ENCODE data around the gene FCSK.
"Not testable (repeated sequence)": the region's sequence is repeated elsewhere in the genome, so short reads cannot be mapped to it uniquely, and the experiment has no call there.

The FCSK gene

GRCh38 chr16:70442344-70442743 is 12.1 kb upstream of the FCSK start:
- H3K27me3 ChIP-seq (replicated peaks; ENCODE audit: control insufficient read depth, insufficient read depth, low read length): no peaks in the 10 kb centered on the region
- DNase-seq (ENCODE audit: low read depth): no peak
- no peak overlapping the region for H3K4me3 ChIP-seq (ENCODE audit: low read length)
- no peaks in the 10 kb centered on the region for H3K36me3 ChIP-seq (ENCODE audit: control insufficient read depth, insufficient read depth, low read length, severe bottlenecking)
- H3K4me1 ChIP-seq (ENCODE audit: control insufficient read depth, insufficient read depth, low read length): peaks cover 15% of the 10 kb centered on the region
- H3K9ac ChIP-seq (ENCODE audit: low read length): no peak overlapping the region
- no peaks in the 10 kb centered on the region for H3K9me3 ChIP-seq (ENCODE audit: control insufficient read depth, low read length)

- Histone ChIP-seq H3K4me3 (ENCODE audit: low read length) (no peak overlapping the region), H3K9me3 (ENCODE audit: control insufficient read depth, low read length) (no peaks in the 10 kb centered on the region), H3K36me3 (ENCODE audit: control insufficient read depth, insufficient read depth, low read length, severe bottlenecking) (no peaks in the 10 kb centered on the region), H3K9ac (ENCODE audit: low read length) (peak overlapping the region; percentile 18), H3K4me1 (ENCODE audit: control insufficient read depth, insufficient read depth, low read length) (peaks cover 5% of the 10 kb centered on the region), H3K27me3 (replicated peaks; ENCODE audit: control insufficient read depth, insufficient read depth, low read length) (no peaks in the 10 kb centered on the region)
- no peak for DNase-seq (ENCODE audit: low read depth)
Measured at GRCh38 chr16:70444249-70445063, 9.9 kb upstream of the FCSK start.

- DNase-seq (ENCODE audit: low read depth): no peak
- peaks cover 5% of the 10 kb centered on the region for H3K4me1 ChIP-seq (ENCODE audit: control insufficient read depth, insufficient read depth, low read length)
- no peaks in the 10 kb centered on the region for H3K9me3 ChIP-seq (ENCODE audit: control insufficient read depth, low read length)
- no peak overlapping the region for H3K9ac ChIP-seq (ENCODE audit: low read length)
- H3K4me3 ChIP-seq (ENCODE audit: low read length): no peak overlapping the region
- no peaks in the 10 kb centered on the region for H3K27me3 ChIP-seq (replicated peaks; ENCODE audit: control insufficient read depth, insufficient read depth, low read length)
- no peaks in the 10 kb centered on the region for H3K36me3 ChIP-seq (ENCODE audit: control insufficient read depth, insufficient read depth, low read length, severe bottlenecking)
Measured at GRCh38 chr16:70448075-70448474, 6.3 kb upstream of the FCSK start.

GRCh38 chr16:70450142-70451003 is 4.0 kb upstream of the FCSK start:
- H3K9me3 ChIP-seq (ENCODE audit: control insufficient read depth, low read length); H3K9ac ChIP-seq (ENCODE audit: low read length); H3K27me3 ChIP-seq (replicated peaks; ENCODE audit: control insufficient read depth, insufficient read depth, low read length); H3K4me1 ChIP-seq (ENCODE audit: control insufficient read depth, insufficient read depth, low read length); DNase-seq (ENCODE audit: low read depth); H3K4me3 ChIP-seq (ENCODE audit: low read length); H3K36me3 ChIP-seq (ENCODE audit: control insufficient read depth, insufficient read depth, low read length, severe bottlenecking): not testable (repeated sequence)

GRCh38 chr16:70451004-70451340 is 3.4 kb upstream of the FCSK start:
- not testable (repeated sequence) for H3K36me3 ChIP-seq (ENCODE audit: control insufficient read depth, insufficient read depth, low read length, severe bottlenecking); DNase-seq (ENCODE audit: low read depth); H3K4me1 ChIP-seq (ENCODE audit: control insufficient read depth, insufficient read depth, low read length); H3K9ac ChIP-seq (ENCODE audit: low read length); H3K4me3 ChIP-seq (ENCODE audit: low read length); H3K27me3 ChIP-seq (replicated peaks; ENCODE audit: control insufficient read depth, insufficient read depth, low read length); H3K9me3 ChIP-seq (ENCODE audit: control insufficient read depth, low read length)

- no peak for DNase-seq (ENCODE audit: low read depth)
- no peaks in the 10 kb centered on the region for H3K36me3 ChIP-seq (ENCODE audit: control insufficient read depth, insufficient read depth, low read length, severe bottlenecking)
- H3K4me1 ChIP-seq (ENCODE audit: control insufficient read depth, insufficient read depth, low read length): peaks cover 5% of the 10 kb centered on the region
- H3K9me3 ChIP-seq (ENCODE audit: control insufficient read depth, low read length): no peaks in the 10 kb centered on the region
- peak overlapping the region; percentile 95 for H3K9ac ChIP-seq (ENCODE audit: low read length)
- peak overlapping the region; percentile 96 for H3K4me3 ChIP-seq (ENCODE audit: low read length)
- no peaks in the 10 kb centered on the region for H3K27me3 ChIP-seq (replicated peaks; ENCODE audit: control insufficient read depth, insufficient read depth, low read length)
Measured at GRCh38 chr16:70453117-70453891, 1.1 kb upstream of the FCSK start.

- H3K4me3 ChIP-seq (ENCODE audit: low read length): peak overlapping the region; percentile 96
- H3K36me3 ChIP-seq (ENCODE audit: control insufficient read depth, insufficient read depth, low read length, severe bottlenecking): no peaks in the 10 kb centered on the region
- peak; percentile 71 for DNase-seq (ENCODE audit: low read depth)
- peak overlapping the region; percentile 95 for H3K9ac ChIP-seq (ENCODE audit: low read length)
- peaks cover 5% of the 10 kb centered on the region for H3K4me1 ChIP-seq (ENCODE audit: control insufficient read depth, insufficient read depth, low read length)
- H3K9me3 ChIP-seq (ENCODE audit: control insufficient read depth, low read length): no peaks in the 10 kb centered on the region
- no peaks in the 10 kb centered on the region for H3K27me3 ChIP-seq (replicated peaks; ENCODE audit: control insufficient read depth, insufficient read depth, low read length)
Measured at GRCh38 chr16:70453892-70454221, 538 bp upstream of the FCSK start.

GRCh38 chr16:70455910-70456309 is 1.5 kb downstream of the FCSK start:
- Histone ChIP-seq H3K9me3 (ENCODE audit: control insufficient read depth, low read length) (no peaks in the 10 kb centered on the region), H3K4me1 (ENCODE audit: control insufficient read depth, insufficient read depth, low read length) (peaks cover 8% of the 10 kb centered on the region), H3K4me3 (ENCODE audit: low read length) (no peak overlapping the region), H3K27me3 (replicated peaks; ENCODE audit: control insufficient read depth, insufficient read depth, low read length) (no peaks in the 10 kb centered on the region), H3K36me3 (ENCODE audit: control insufficient read depth, insufficient read depth, low read length, severe bottlenecking) (no peaks in the 10 kb centered on the region), H3K9ac (ENCODE audit: low read length) (no peak overlapping the region)
- DNase-seq (ENCODE audit: low read depth): no peak

GRCh38 chr16:70457446-70458166 is 3.2 kb downstream of the FCSK start:
- H3K9me3 ChIP-seq (ENCODE audit: control insufficient read depth, low read length): no peaks in the 10 kb centered on the region
- no peak overlapping the region for H3K4me3 ChIP-seq (ENCODE audit: low read length)

GRCh38 chr16:70460737-70461261 is 6.4 kb downstream of the FCSK start:
- Histone ChIP-seq H3K9me3 (ENCODE audit: control insufficient read depth, low read length) (no peaks in the 10 kb centered on the region), H3K36me3 (ENCODE audit: control insufficient read depth, insufficient read depth, low read length, severe bottlenecking) (peaks cover 8% of the 10 kb centered on the region), H3K9ac (ENCODE audit: low read length) (no peak overlapping the region), H3K4me1 (ENCODE audit: control insufficient read depth, insufficient read depth, low read length) (peaks cover 6% of the 10 kb centered on the region), H3K27me3 (replicated peaks; ENCODE audit: control insufficient read depth, insufficient read depth, low read length) (no peaks in the 10 kb centered on the region), H3K4me3 (ENCODE audit: low read length) (no peak overlapping the region)
- DNase-seq (ENCODE audit: low read depth): no peak

More at GRCh38 chr16:70457446-70458166, 3.2 kb downstream of the FCSK start:
- no peak for DNase-seq (ENCODE audit: low read depth)
- Histone ChIP-seq H3K27me3 (replicated peaks; ENCODE audit: control insufficient read depth, insufficient read depth, low read length) (no peaks in the 10 kb centered on the region), H3K4me1 (ENCODE audit: control insufficient read depth, insufficient read depth, low read length) (peaks cover 11% of the 10 kb centered on the region), H3K36me3 (ENCODE audit: control insufficient read depth, insufficient read depth, low read length, severe bottlenecking) (no peaks in the 10 kb centered on the region), H3K9ac (ENCODE audit: low read length) (no peak overlapping the region)
